GM12874 (cell line): ENCODE results near the gene TMEM132A.

ENCODE experiments used
- CTCF ChIP-seq: IDR thresholded peaks from 2 replicates; pipeline ENCODE4 v1.5.1; 2011; ENCODE audit warnings: low read depth, mild to moderate bottlenecking, control low read depth, low read length, moderate library complexity; ENCODE audit not compliant: insufficient read depth

TMEM132A gene

DNA sequence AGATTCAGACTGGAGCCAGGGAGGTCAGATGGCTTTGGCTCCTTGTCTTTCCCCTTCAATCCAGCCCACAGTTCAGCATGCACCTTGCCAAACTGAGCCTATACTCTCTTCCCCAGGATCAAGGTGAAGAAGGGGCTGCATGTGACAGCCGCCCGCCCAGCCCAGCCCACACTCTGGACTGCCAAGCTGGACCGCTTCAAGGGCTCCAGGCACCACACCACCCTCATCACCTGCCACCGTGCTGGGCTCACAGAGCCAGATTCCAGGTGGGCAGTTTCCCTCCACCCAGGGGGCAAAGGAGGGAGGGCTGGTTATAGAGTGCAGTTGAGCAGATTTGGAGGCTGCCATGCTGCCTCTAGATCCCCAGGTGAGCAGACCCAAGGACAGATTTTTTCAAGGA lies 6.1 kb downstream of the TMEM132A start:
- TF ChIP-seq CTCF = no peak

DNA sequence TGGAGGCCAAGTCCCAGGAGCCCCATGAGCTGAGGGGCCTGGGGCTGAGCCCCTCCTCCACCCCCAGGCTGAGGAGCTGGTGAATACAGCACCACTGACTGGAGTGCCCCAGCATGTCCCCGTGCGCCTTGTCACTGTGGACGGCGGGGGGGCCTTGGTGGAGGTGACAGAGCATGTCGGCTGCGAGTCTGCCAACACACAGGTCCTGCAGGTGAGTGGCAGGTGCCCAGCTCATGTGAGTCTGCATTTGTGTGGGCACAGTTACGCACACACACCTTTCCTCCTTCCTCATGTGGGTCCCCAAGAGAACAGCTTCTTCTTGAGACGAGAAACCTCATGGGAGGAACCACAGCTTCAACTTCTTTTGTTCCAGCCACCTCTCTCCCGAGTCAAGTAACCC lies 7.7 kb downstream of the TMEM132A start:
- no peak for TF ChIP-seq CTCF

- no peak for TF ChIP-seq CTCF
These were observed 8.5 kb downstream of the TMEM132A start for GRCh38 chr11:60932605-60933356.

DNA sequence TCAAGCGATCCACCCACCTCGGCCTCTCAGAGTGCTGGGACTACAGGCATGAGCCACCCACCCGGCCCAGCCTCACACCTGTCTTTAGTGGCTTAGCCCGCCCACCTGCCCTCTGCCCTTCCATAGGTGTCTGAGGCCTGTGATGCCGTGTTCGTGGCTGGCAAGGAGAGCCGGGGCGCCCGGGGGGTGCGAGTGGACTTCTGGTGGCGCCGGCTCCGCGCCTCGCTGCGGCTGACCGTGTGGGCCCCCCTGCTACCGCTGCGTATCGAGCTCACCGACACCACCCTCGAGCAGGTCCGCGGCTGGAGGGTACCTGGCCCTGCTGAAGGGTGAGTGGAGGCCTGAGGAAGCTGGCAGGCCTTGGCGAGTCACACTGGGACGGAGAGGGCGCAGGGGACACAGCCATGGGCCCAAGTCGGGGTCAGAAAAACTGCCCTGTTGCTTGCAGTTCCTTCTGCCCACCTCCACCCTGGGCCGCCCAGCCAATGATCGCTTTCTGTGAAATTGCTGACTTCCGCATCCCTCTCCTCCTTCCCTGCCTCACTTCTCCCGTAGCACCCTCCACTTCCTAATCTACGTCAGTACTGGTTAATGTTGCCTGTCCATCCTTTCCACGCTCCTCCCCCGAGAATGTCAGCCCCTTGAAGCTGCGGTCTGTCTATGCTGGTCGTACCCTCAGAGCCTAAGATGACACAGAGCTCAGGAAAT lies 9.3 kb downstream of the TMEM132A start:
- no peak for TF ChIP-seq CTCF

DNA sequence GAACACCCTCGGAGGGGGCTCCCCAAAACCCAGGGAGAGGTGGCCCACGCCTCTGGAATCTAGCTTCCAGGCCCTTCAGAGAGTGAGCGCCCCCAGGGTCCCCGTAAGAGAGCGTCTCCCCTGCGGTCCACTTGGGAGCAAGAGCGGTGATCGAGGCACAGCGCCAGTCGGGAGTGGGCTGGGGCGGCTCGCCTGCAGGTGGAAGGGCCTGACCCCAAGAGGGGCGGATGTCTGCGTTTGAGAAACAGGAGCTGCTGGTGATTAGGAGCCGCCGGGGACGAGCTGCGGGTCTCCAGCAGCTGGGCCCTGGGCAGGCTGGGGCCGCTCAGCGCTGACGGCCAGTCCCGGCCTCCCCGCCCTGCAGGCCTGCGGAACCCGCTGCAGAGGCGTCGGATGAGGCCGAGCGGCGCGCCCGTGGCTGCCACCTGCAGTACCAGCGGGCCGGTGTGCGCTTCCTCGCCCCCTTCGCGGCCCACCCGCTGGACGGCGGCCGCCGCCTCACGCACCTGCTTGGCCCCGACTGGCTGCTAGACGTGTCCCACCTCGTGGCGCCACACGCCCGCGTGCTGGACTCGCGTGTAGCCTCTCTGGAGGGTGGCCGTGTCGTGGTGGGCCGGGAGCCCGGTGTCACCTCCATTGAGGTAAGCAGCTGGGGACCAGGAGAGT lies 10.0 kb downstream of the TMEM132A start:
- no peak for TF ChIP-seq CTCF

- no peak for TF ChIP-seq CTCF
These were observed 10.7 kb downstream of the TMEM132A start for GRCh38 chr11:60934790-60935605.
